Caco-2 (cell line): Measurements from ENCODE around the gene HCFC2. TPM values are rescaled to one million over a fixed set of nuclear protein-coding genes. Genes with fewer than 3 reads are reported as not detected.

Source experiments
- BruUV-seq: library from RNA; stranded (reverse); fragments of 400-500 nt; replicated peaks from 2 replicates; lab custom pipeline; 2021; lab: Mats Ljungman, UMichigan
- CTCF ChIA-PET: fragments of 300-600 bp; sonication (Branson Sonifier 250); formaldehyde crosslinking; loops from one replicate; lab custom pipeline; 2022; ENCODE audit warnings: antibody characterized with exemption; lab: Charles Lee
- POLR2A ChIA-PET: fragments of 300-600 bp; sonication (Branson Sonifier 250); formaldehyde crosslinking; loops from one replicate; lab custom pipeline; 2022; ENCODE audit warnings: antibody characterized with exemption; lab: Charles Lee
- DNase-seq, 2 experiments: peaks; one replicate each; pipeline versions ENCODE4 v3.0.0 to v3.0.0-alpha.2; 2020 to 2022
- H3K27me3 ChIP-seq: replicated peaks from 2 replicates; pipeline ENCODE4 v1.6.0; 2011; ENCODE audit warnings: low read length; ENCODE audit not compliant: control insufficient read depth, insufficient read depth
- H3K36me3 ChIP-seq: 2 replicates; pipeline ENCODE4 v1.5.1; 2011; ENCODE audit warnings: low read length; ENCODE audit not compliant: control insufficient read depth, insufficient read depth
- H3K4me1 ChIP-seq: fragments of 250-450 bp; sonication (Bioruptor Pico); 2 replicates; pipeline ENCODE4 v1.5.1; 2020; ENCODE audit warnings: mild to moderate bottlenecking
- H3K4me3 ChIP-seq: 2 replicates; pipeline ENCODE4 v1.5.1; 2011; ENCODE audit warnings: low read depth, mild to moderate bottlenecking, control low read depth, low read length
- H3K9me3 ChIP-seq: fragments of 250-450 bp; sonication (Bioruptor Pico); 2 replicates; pipeline ENCODE4 v1.5.1; 2020; ENCODE audit warnings: mild to moderate bottlenecking, moderate library complexity
- H3K27ac Mint-ChIP-seq: one replicate; pipeline ENCODE4 v1.8.0; 2022; ENCODE audit warnings: mixed read lengths; ENCODE audit not compliant: unreplicated experiment
- H3K27me3 Mint-ChIP-seq: one replicate; pipeline ENCODE4 v1.8.0; 2022; ENCODE audit warnings: mixed read lengths; ENCODE audit not compliant: insufficient read depth, unreplicated experiment
- H3K36me3 Mint-ChIP-seq: one replicate; pipeline ENCODE4 v1.8.0; 2022; ENCODE audit warnings: mild to moderate bottlenecking, mixed read lengths; ENCODE audit not compliant: insufficient read depth, unreplicated experiment
- H3K4me1 Mint-ChIP-seq: one replicate; pipeline ENCODE4 v1.8.0; 2022; ENCODE audit warnings: low read depth, mixed read lengths; ENCODE audit not compliant: unreplicated experiment
- H3K4me3 Mint-ChIP-seq: one replicate; pipeline ENCODE4 v1.8.0; 2022; ENCODE audit warnings: mild to moderate bottlenecking, moderate library complexity, mixed read lengths; ENCODE audit not compliant: unreplicated experiment
- H3K9me3 Mint-ChIP-seq: one replicate; pipeline ENCODE4 v1.8.0; 2022; ENCODE audit warnings: mixed read lengths; ENCODE audit not compliant: unreplicated experiment
- intact Hi-C: fragments of 100-400 bp; cut with micrococcal nuclease; formaldehyde crosslinking; loops from one replicate; pipeline ENCODE4 v1.10.0; 2022; ENCODE audit not compliant: unreplicated experiment
- total RNA-seq: library from RNA; stranded (reverse); gene quantifications from 2 replicates; pipeline ENCODE4 v1.2.3, GENCODE V29; 2022
- TF ChIP-seq, protein P1 (sequence below), 2 experiments: fragments of 200-600 bp in 1 of 2; IDR thresholded peaks; 1 replicate in 1 of 2; 2 replicates in 1 of 2; pipeline versions ENCODE4 v1.5.1 to v1.8.0; 2011 to 2022; ENCODE audit warnings: antibody characterized with exemption in 1 of 2, control low read depth in 1 of 2, inconsistent platforms in 1 of 2, low read depth in 1 of 2, low read length in 1 of 2, mild to moderate bottlenecking in 1 of 2, moderate library complexity in 1 of 2; ENCODE audit not compliant: insufficient read depth in 1 of 2, severe bottlenecking in 1 of 2, unreplicated experiment in 1 of 2

Gene HCFC2
- total RNA-seq, 1 experiment from 2014 or later = 4.9 TPM

DNA sequence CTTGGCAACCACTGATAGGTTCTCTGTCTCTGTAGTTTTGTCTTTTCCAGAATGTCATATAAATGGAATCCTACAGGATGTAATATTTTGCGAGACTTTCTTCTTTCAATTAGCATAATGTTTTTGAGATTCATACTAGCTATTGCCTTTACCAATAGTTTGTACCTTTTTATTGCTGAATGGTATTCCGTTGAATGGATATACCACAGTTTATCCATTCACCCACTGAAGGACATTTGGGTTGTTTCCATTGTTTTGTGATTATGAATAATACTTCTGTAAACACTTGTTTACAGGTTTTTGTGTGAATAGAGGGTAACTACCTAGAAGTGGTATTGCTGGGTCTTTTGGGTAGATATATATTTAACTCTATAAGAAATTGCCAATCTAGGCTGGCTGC, 40.6 kb upstream of the HCFC2 start:
- Histone ChIP-seq H3K4me3 (no peak overlapping the region), H3K27me3 (no peaks in the 10 kb centered on the region), H3K4me1 (no peaks in the 10 kb centered on the region), H3K36me3 (no peaks in the 10 kb centered on the region), H3K9me3 (peaks cover 5% of the 10 kb centered on the region; the same call in 1 of the 2 replicates)
- Mint-ChIP-seq H3K4me1 (no peaks in the 10 kb centered on the region), H3K36me3 (no peaks in the 10 kb centered on the region), H3K4me3 (no peak overlapping the region), H3K27me3 (peaks cover 19% of the 10 kb centered on the region), H3K27ac (no peak overlapping the region), H3K9me3 (no peaks in the 10 kb centered on the region)
- ChIA-PET CTCF (no interaction called here), POLR2A (no interaction called here)
- DNase-seq = no peak
- intact Hi-C loops = no loop called here
- TF ChIP-seq, protein P1, sequence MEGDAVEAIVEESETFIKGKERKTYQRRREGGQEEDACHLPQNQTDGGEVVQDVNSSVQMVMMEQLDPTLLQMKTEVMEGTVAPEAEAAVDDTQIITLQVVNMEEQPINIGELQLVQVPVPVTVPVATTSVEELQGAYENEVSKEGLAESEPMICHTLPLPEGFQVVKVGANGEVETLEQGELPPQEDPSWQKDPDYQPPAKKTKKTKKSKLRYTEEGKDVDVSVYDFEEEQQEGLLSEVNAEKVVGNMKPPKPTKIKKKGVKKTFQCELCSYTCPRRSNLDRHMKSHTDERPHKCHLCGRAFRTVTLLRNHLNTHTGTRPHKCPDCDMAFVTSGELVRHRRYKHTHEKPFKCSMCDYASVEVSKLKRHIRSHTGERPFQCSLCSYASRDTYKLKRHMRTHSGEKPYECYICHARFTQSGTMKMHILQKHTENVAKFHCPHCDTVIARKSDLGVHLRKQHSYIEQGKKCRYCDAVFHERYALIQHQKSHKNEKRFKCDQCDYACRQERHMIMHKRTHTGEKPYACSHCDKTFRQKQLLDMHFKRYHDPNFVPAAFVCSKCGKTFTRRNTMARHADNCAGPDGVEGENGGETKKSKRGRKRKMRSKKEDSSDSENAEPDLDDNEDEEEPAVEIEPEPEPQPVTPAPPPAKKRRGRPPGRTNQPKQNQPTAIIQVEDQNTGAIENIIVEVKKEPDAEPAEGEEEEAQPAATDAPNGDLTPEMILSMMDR (IDR thresholded peaks at IDR 0.05; ENCODE audit: insufficient read depth in 1 of 2, low read depth in 1 of 2, low read length in 1 of 2, severe bottlenecking in 1 of 2, unreplicated experiment in 1 of 2) = no peak
- no TSS peak for BruUV-seq

DNA sequence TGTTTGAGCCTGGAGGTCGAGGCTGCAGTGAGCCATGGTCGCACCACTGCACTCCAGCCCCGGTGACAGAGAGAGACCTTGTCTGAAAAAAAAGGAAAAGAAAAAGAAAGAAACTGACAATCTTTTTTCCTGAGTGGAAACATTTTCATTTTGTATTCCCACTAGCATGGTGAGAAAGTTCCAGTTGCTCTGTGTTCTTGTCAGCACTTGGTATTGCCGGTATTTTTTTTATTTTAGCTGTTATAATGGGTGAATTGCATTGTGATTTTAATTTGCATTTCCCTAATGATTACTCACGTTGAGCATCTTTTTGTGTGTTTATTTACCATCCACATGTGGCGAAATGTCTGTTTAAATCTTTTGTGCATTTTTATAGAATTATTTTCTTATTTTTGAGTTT, 40.0 kb upstream of the HCFC2 start:
- no peaks in the 10 kb centered on the region for H3K9me3 Mint-ChIP-seq
- no peak for DNase-seq
- no TSS peak for BruUV-seq
- H3K4me1 Mint-ChIP-seq = no peaks in the 10 kb centered on the region
- Histone ChIP-seq H3K4me3 (no peak overlapping the region), H3K4me1 (no peaks in the 10 kb centered on the region), H3K36me3 (no peaks in the 10 kb centered on the region), H3K27me3 (no peaks in the 10 kb centered on the region), H3K9me3 (peaks cover 5% of the 10 kb centered on the region; the same call in 1 of the 2 replicates)
- peaks cover 21% of the 10 kb centered on the region for H3K27me3 Mint-ChIP-seq
- H3K36me3 Mint-ChIP-seq = no peaks in the 10 kb centered on the region
- ChIA-PET CTCF (no interaction called here), POLR2A (no interaction called here)
- no peak overlapping the region for H3K27ac Mint-ChIP-seq
- TF ChIP-seq, protein P1 (IDR thresholded peaks at IDR 0.05; ENCODE audit: insufficient read depth in 1 of 2, low read depth in 1 of 2, low read length in 1 of 2, severe bottlenecking in 1 of 2, unreplicated experiment in 1 of 2) = no peak
- H3K4me3 Mint-ChIP-seq = no peak overlapping the region
- intact Hi-C loops = no loop called here

DNA sequence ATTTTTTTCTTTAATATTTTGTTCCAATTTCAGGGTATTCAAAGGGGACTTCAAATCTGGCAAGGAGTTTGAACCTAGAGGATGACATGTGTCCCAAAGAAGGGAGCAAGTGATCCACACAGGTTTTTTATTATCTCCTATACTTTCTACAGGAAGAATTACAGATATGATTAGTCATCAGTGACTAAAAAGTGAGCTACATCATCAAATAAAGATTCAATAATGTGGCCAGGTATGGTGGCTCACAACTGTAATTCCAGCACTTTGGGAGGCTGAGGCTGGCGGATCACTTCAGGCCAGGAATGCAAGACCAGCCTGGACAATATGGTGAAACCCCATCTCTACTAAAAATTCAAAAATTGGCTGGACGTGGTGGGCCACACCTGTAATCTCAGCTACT, 38.6 kb upstream of the HCFC2 start:
- ChIA-PET POLR2A (no interaction called here), CTCF (no interaction called here)
- no TSS peak for BruUV-seq

More for the DNA sequence above, 38.6 kb upstream of the HCFC2 start:
- no peaks in the 10 kb centered on the region for H3K36me3 ChIP-seq
- TF ChIP-seq, protein P1 (IDR thresholded peaks at IDR 0.05; ENCODE audit: insufficient read depth in 1 of 2, low read depth in 1 of 2, low read length in 1 of 2, severe bottlenecking in 1 of 2, unreplicated experiment in 1 of 2) = no peak
- Mint-ChIP-seq H3K4me1 (no peaks in the 10 kb centered on the region), H3K27me3 (peaks cover 17% of the 10 kb centered on the region), H3K9me3 (no peaks in the 10 kb centered on the region), H3K27ac (no peak overlapping the region), H3K4me3 (no peak overlapping the region), H3K36me3 (no peaks in the 10 kb centered on the region)
- H3K27me3 ChIP-seq = no peaks in the 10 kb centered on the region
- peaks cover 5% of the 10 kb centered on the region; the same call in 1 of the 2 replicates for H3K9me3 ChIP-seq
- H3K4me3 ChIP-seq = no peak overlapping the region
- DNase-seq = no peak
- intact Hi-C loops = no loop called here
- H3K4me1 ChIP-seq = no peaks in the 10 kb centered on the region
